BLaER1 treated with 17β-estradiol and CSF1 and Interleukin-3, amounts not matched to agents 10 nM and 100 nM (cell line): ENCODE data around the gene TP53RK.
A peak's percentile ranks its signal among the peaks of the same experiment; 100 is the strongest.

ENCODE experiments used
- H3K27ac ChIP-seq, 11 experiments: shearing (Covaris generic); formaldehyde crosslinking; 2 replicates each; pipeline ENCODE4 v1.8.1; 2022
- H3K27me3 ChIP-seq, 11 experiments: shearing (Covaris generic); formaldehyde crosslinking; 2 replicates each; pipeline ENCODE4 v1.8.1; 2022
- H3K36me3 ChIP-seq, 11 experiments: shearing (Covaris generic); formaldehyde crosslinking; 2 replicates each; pipeline ENCODE4 v1.8.1; 2022
- H3K4me1 ChIP-seq, 10 experiments: shearing (Covaris generic); formaldehyde crosslinking; 2 replicates each; pipeline ENCODE4 v1.8.1; 2022
- H3K4me2 ChIP-seq, 11 experiments: shearing (Covaris generic); formaldehyde crosslinking; 2 replicates each; pipeline ENCODE4 v1.8.1; 2022
- H3K4me3 ChIP-seq, 10 experiments: shearing (Covaris generic); formaldehyde crosslinking; 2 replicates each; pipeline ENCODE4 v1.8.1; 2022
- H3K9ac ChIP-seq, 11 experiments: shearing (Covaris generic); formaldehyde crosslinking; 2 replicates each; pipeline ENCODE4 v1.8.1; 2022
- H3K9me3 ChIP-seq, 11 experiments: shearing (Covaris generic); formaldehyde crosslinking; replicated peaks in 1 of 11; 2 replicates each; pipeline ENCODE4 v1.8.1; 2022
- H4K20me1 ChIP-seq, 11 experiments: shearing (Covaris generic); formaldehyde crosslinking; 2 replicates each; pipeline ENCODE4 v1.8.1; 2022
- Cebpa-rat ChIP-seq, 11 experiments: shearing (Covaris generic); IDR thresholded peaks; 2 replicates each; pipeline ENCODE4 v1.8.1; 2022

TP53RK gene

GRCh38 chr20:46691196-46691595, 2.0 kb upstream of the TP53RK start:
- peaks cover 43 to 50% (median 46%) of the 10 kb centered on the region in 10 experiments for H3K4me1 ChIP-seq
- no peak overlapping the region for H3K9ac ChIP-seq
- H3K27me3 ChIP-seq = no peaks in the 10 kb centered on the region
- H3K27ac ChIP-seq = no peak overlapping the region
- H3K36me3 ChIP-seq = peaks cover 7 to 14% (median 12%) of the 10 kb centered on the region in 11 experiments; a peak in 21 of 22 replicates
- peaks cover 0 to 11% (median 0%) of the 10 kb centered on the region in 11 experiments; a peak in 4 of 22 replicates for H3K9me3 ChIP-seq
- H3K4me2 ChIP-seq = no peak overlapping the region
- peaks cover 7 to 28% (median 20%) of the 10 kb centered on the region in 11 experiments; a peak in 18 of 22 replicates for H4K20me1 ChIP-seq
- H3K4me3 ChIP-seq = no peak overlapping the region
- TF ChIP-seq Cebpa-rat (IDR thresholded peaks at IDR 0.05) = no peak

GRCh38 chr20:46690219-46691106, 1.2 kb upstream of the TP53RK start:
- Histone ChIP-seq H3K27ac (peak overlapping the region; percentile 71 to 97 (median 95); a peak in 18 of 22 replicates), H3K4me3 (peak overlapping the region in 5 of 10 experiments; percentile 68 to 94 (median 90); a peak in 4 of 20 replicates), H3K27me3 (no peaks in the 10 kb centered on the region), H4K20me1 (peaks cover 12 to 34% (median 26%) of the 10 kb centered on the region in 11 experiments; a peak in 18 of 22 replicates), H3K9me3 (peaks cover 0 to 11% (median 0%) of the 10 kb centered on the region in 11 experiments; a peak in 4 of 22 replicates), H3K9ac (peak overlapping the region in 10 of 11 experiments; percentile 77 to 98 (median 96); a peak in 14 of 22 replicates), H3K36me3 (peaks cover 14 to 22% (median 19%) of the 10 kb centered on the region in 11 experiments), H3K4me1 (peaks cover 38 to 50% (median 45%) of the 10 kb centered on the region in 10 experiments), H3K4me2 (peak overlapping the region; percentile 40 to 74 (median 56); a peak in 19 of 22 replicates)
- TF ChIP-seq Cebpa-rat (IDR thresholded peaks at IDR 0.05) = no peak

GRCh38 chr20:46689754-46690085, 476 bp upstream of the TP53RK start:
- Histone ChIP-seq H3K9me3 (peaks cover 0 to 11% (median 0%) of the 10 kb centered on the region in 11 experiments; a peak in 4 of 22 replicates), H3K9ac (peak overlapping the region; percentile 77 to 98 (median 97); a peak in 21 of 22 replicates), H3K27me3 (no peaks in the 10 kb centered on the region), H4K20me1 (peaks cover 19 to 42% (median 34%) of the 10 kb centered on the region in 11 experiments; a peak in 19 of 22 replicates), H3K27ac (peak overlapping the region; percentile 71 to 97 (median 95); a peak in 21 of 22 replicates), H3K4me3 (peak overlapping the region; percentile 68 to 95 (median 89); a peak in 19 of 20 replicates), H3K36me3 (peaks cover 22 to 29% (median 26%) of the 10 kb centered on the region in 11 experiments), H3K4me1 (peaks cover 31 to 52% (median 42%) of the 10 kb centered on the region in 10 experiments), H3K4me2 (peak overlapping the region; percentile 49 to 74 (median 56); a peak in 19 of 22 replicates)
- no peak for TF ChIP-seq Cebpa-rat (IDR thresholded peaks at IDR 0.05)

GRCh38 chr20:46688151-46689081, 828 bp downstream of the TP53RK start:
- H3K4me3 ChIP-seq = peak overlapping the region; percentile 68 to 95 (median 89)
- peaks cover 33 to 42% (median 38%) of the 10 kb centered on the region in 11 experiments for H3K36me3 ChIP-seq
- peak overlapping the region; percentile 82 to 97 (median 92) for H3K4me2 ChIP-seq
- H3K4me1 ChIP-seq = peaks cover 33 to 56% (median 45%) of the 10 kb centered on the region in 10 experiments
- peaks cover 0 to 11% (median 0%) of the 10 kb centered on the region in 11 experiments; a peak in 4 of 22 replicates for H3K9me3 ChIP-seq
- H3K27ac ChIP-seq = peak overlapping the region; percentile 83 to 97 (median 95)
- H4K20me1 ChIP-seq = peaks cover 32 to 55% (median 47%) of the 10 kb centered on the region in 11 experiments; a peak in 21 of 22 replicates
- TF ChIP-seq Cebpa-rat (IDR thresholded peaks at IDR 0.05) = no peak
- no peaks in the 10 kb centered on the region for H3K27me3 ChIP-seq
- peak overlapping the region; percentile 91 to 98 (median 97) for H3K9ac ChIP-seq

- no peak for TF ChIP-seq Cebpa-rat (IDR thresholded peaks at IDR 0.05)
- Histone ChIP-seq H3K27me3 (no peaks in the 10 kb centered on the region), H3K36me3 (peaks cover 43 to 63% (median 52%) of the 10 kb centered on the region in 11 experiments), H3K4me1 (peaks cover 45 to 62% (median 49%) of the 10 kb centered on the region in 10 experiments), H3K4me3 (no peak overlapping the region), H3K9ac (no peak overlapping the region), H3K4me2 (peak overlapping the region in 6 of 11 experiments; percentile 0 to 36 (median 16); a peak in 9 of 22 replicates), H3K27ac (no peak overlapping the region), H4K20me1 (peaks cover 64 to 95% (median 82%) of the 10 kb centered on the region in 11 experiments; a peak in 21 of 22 replicates), H3K9me3 (no peaks in the 10 kb centered on the region)
These were observed 5.1 kb downstream of the TP53RK start for GRCh38 chr20:46683939-46684750.

- Histone ChIP-seq H3K27ac (no peak overlapping the region), H3K36me3 (peaks cover 43 to 63% (median 52%) of the 10 kb centered on the region in 11 experiments), H4K20me1 (peaks cover 64 to 96% (median 82%) of the 10 kb centered on the region in 11 experiments; a peak in 21 of 22 replicates), H3K9ac (no peak overlapping the region), H3K9me3 (no peaks in the 10 kb centered on the region), H3K4me3 (no peak overlapping the region), H3K27me3 (no peaks in the 10 kb centered on the region), H3K4me1 (peaks cover 45 to 62% (median 49%) of the 10 kb centered on the region in 10 experiments), H3K4me2 (peak overlapping the region in 6 of 11 experiments; percentile 0 to 36 (median 16); a peak in 9 of 22 replicates)
- no peak for TF ChIP-seq Cebpa-rat (IDR thresholded peaks at IDR 0.05)
These were observed 5.6 kb downstream of the TP53RK start for GRCh38 chr20:46683668-46683938.

GRCh38 chr20:46683011-46683667, 6.1 kb downstream of the TP53RK start:
- Histone ChIP-seq H3K4me1 (peaks cover 45 to 60% (median 49%) of the 10 kb centered on the region in 10 experiments), H4K20me1 (peaks cover 64 to 96% (median 81%) of the 10 kb centered on the region in 11 experiments; a peak in 21 of 22 replicates), H3K4me2 (peak overlapping the region in 5 of 11 experiments; percentile 0 to 36 (median 19); a peak in 6 of 22 replicates), H3K36me3 (peaks cover 43 to 66% (median 52%) of the 10 kb centered on the region in 11 experiments), H3K27me3 (no peaks in the 10 kb centered on the region), H3K4me3 (no peak overlapping the region), H3K27ac (no peak overlapping the region), H3K9ac (no peak overlapping the region), H3K9me3 (no peaks in the 10 kb centered on the region)
- TF ChIP-seq Cebpa-rat (IDR thresholded peaks at IDR 0.05) = no peak
